HepG2 (cell line): Measurements from ENCODE around the gene AGAP1. TPM values are rescaled to one million over a fixed set of nuclear protein-coding genes. Genes with fewer than 3 reads are reported as not detected.

Experiments used
- ATF1 ChIP-seq: IDR thresholded peaks from 2 replicates; pipeline ENCODE4 v1.6.1; 2016; ENCODE audit warnings: mild to moderate bottlenecking, control low read depth
- BRF2 ChIP-seq: sonication (generic); formaldehyde crosslinking; IDR thresholded peaks from 2 replicates; pipeline ENCODE4 v1.8.1; 2022; ENCODE audit warnings: mild to moderate bottlenecking, missing genetic modification reagents
- CREB1 ChIP-seq, 2 experiments: fragments of 450-650 bp in 1 of 2; IDR thresholded peaks; 2 replicates each; pipeline ENCODE4 v1.6.1; 2016 to 2017; ENCODE audit warnings: control low read depth in 1 of 2, mild to moderate bottlenecking in 1 of 2, missing compliant biosample characterization in 1 of 2, missing genetic modification characterization in 1 of 2
- DZIP1 ChIP-seq: sonication (generic); formaldehyde crosslinking; IDR thresholded peaks from 2 replicates; pipeline ENCODE4 v1.5.0; 2020; ENCODE audit warnings: mild to moderate bottlenecking, missing genetic modification reagents
- E2F5 ChIP-seq: sonication (generic); formaldehyde crosslinking; conservative IDR thresholded peaks from 2 replicates; pipeline ENCODE4 v1.4.0; 2020; ENCODE audit warnings: missing genetic modification reagents
- FOXA3 ChIP-seq: IDR thresholded peaks from 2 replicates; pipeline ENCODE4 v1.6.1; 2016; ENCODE audit warnings: missing genetic modification reagents, missing compliant biosample characterization
- FOXK2 ChIP-seq: fragments of 450-650 bp; IDR thresholded peaks from 2 replicates; pipeline ENCODE4 v1.6.1; 2016
- HNF4G ChIP-seq, 2 experiments: sonication (generic) in 1 of 2; formaldehyde crosslinking in 1 of 2; IDR thresholded peaks; 2 replicates each; pipeline versions ENCODE4 v1.4.0 to v1.6.1; 2011 to 2020; ENCODE audit warnings: borderline replicate concordance in 2 of 2, low read depth in 2 of 2, mild to moderate bottlenecking in 2 of 2, low read length in 1 of 2, missing genetic modification reagents in 1 of 2, moderate library complexity in 1 of 2
- KAT8 ChIP-seq: IDR thresholded peaks from 2 replicates; pipeline ENCODE4 v1.6.1; 2016; ENCODE audit warnings: missing genetic modification reagents, missing compliant biosample characterization
- MAFK ChIP-seq, 2 experiments: IDR thresholded peaks in 1 of 2; conservative IDR thresholded peaks in 1 of 2; 2 replicates each; pipeline ENCODE4 v1.6.1; 2011; ENCODE audit warnings: improper control_type of control experiment in 2 of 2, low read length in 2 of 2
- SRSF1 ChIP-seq: fragments of 200-400 bp; formaldehyde crosslinking; optimal IDR thresholded peaks from 2 replicates; pipeline ENCODE3; 2017; ENCODE audit warnings: mild to moderate bottlenecking, low read depth, low read length, moderate library complexity
- TEAD3 ChIP-seq: optimal IDR thresholded peaks from 2 replicates; pipeline ENCODE3; 2016; ENCODE audit warnings: borderline replicate concordance
- THAP7 ChIP-seq: sonication (generic); formaldehyde crosslinking; IDR thresholded peaks from 2 replicates; pipeline ENCODE4 v1.8.1; 2023; ENCODE audit warnings: mild to moderate bottlenecking, missing genetic modification reagents
- THAP9 ChIP-seq: sonication (generic); formaldehyde crosslinking; IDR thresholded peaks from 2 replicates; pipeline ENCODE4; 2020; ENCODE audit warnings: missing genetic modification reagents, mild to moderate bottlenecking, borderline replicate concordance
- YEATS4 ChIP-seq: sonication (generic); formaldehyde crosslinking; IDR thresholded peaks from 2 replicates; pipeline ENCODE4 v1.4.0; 2020; ENCODE audit warnings: missing genetic modification reagents, borderline replicate concordance
- ZBTB1 ChIP-seq: sonication (generic); formaldehyde crosslinking; IDR thresholded peaks from 2 replicates; pipeline ENCODE4 v1.4.0; 2020; ENCODE audit warnings: missing genetic modification reagents, borderline replicate concordance
- ZFP37 ChIP-seq: sonication (generic); formaldehyde crosslinking; IDR thresholded peaks from 2 replicates; pipeline ENCODE4 v1.4.0; 2020; ENCODE audit warnings: missing genetic modification reagents, borderline replicate concordance
- ZNF367 ChIP-seq: sonication (generic); formaldehyde crosslinking; IDR thresholded peaks from 2 replicates; pipeline ENCODE4 v1.4.0; 2020; ENCODE audit warnings: missing genetic modification reagents, borderline replicate concordance
- ZNF446 ChIP-seq: sonication (generic); formaldehyde crosslinking; IDR thresholded peaks from 2 replicates; pipeline ENCODE4 v1.5.0; 2020; ENCODE audit warnings: mild to moderate bottlenecking, missing genetic modification reagents
- ZNF549 ChIP-seq: sonication (generic); formaldehyde crosslinking; IDR thresholded peaks from 2 replicates; pipeline ENCODE4 v1.5.0; 2020; ENCODE audit warnings: missing genetic modification reagents
- polyA plus RNA-seq, 8 experiments: library from polyadenylated mRNA; depleted of rRNA in 3 of 8; stranded (reverse) in 7 of 8; unstranded in 1 of 8; fragments of >200 nt; fragmentation: Illumina TruSeq in 4 of 8; extraction: Trizol in 4 of 8; gene quantifications; 2 replicates each; pipeline versions ENCODE4 v1.2.1 to v1.2.3, GENCODE V29; 2011 to 2016; ENCODE audit warnings: low read depth in 4 of 8, missing spikeins in 1 of 8, mixed read lengths in 1 of 8; ENCODE audit not compliant: insufficient read depth in 1 of 8
- total RNA-seq, 5 experiments: library from RNA; depleted of rRNA; stranded (reverse); fragments of >200 nt; fragmentation: Illumina TruSeq; extraction: Trizol; gene quantifications; 2 replicates each; pipeline ENCODE4 v1.2.3, GENCODE V29; 2016; ENCODE audit warnings: low read depth in 1 of 5

The AGAP1 gene
- total and polyA plus RNA-seq, 2 of the 13 experiments (the other 11 are each of a cell fraction or from before 2014, with no cell fraction given): 21.2 to 32.7 TPM

GRCh38 chr2:235921508-235922191, 427.8 kb downstream of the AGAP1 start (continued):
- TF ChIP-seq E2F5 (CRISPR knock-in tag): no peak
- no peak for TF ChIP-seq SRSF1
- TF ChIP-seq ZNF549 (CRISPR knock-in tag): no peak
- no peak for TF ChIP-seq ZNF367
- TF ChIP-seq THAP7 (CRISPR knock-in tag): no peak
- TF ChIP-seq KAT8: peak; percentile 43; the same call in 1 of the 2 replicates
- TF ChIP-seq ZBTB1 (CRISPR knock-in tag): no peak
- TF ChIP-seq THAP9 (CRISPR knock-in tag): no peak
- no peak for TF ChIP-seq ZFP37 (CRISPR knock-in tag)
- TF ChIP-seq MAFK (conservative IDR thresholded peaks at IDR 0.05 in 1 of 2, IDR thresholded peaks at IDR 0.05 in 1 of 2; ENCODE audit: low read length in 2 of 2): no peak
- peak; percentile 49; the same call in 1 of the 2 replicates for TF ChIP-seq ATF1 (CRISPR knock-in tag)
- no peak for TF ChIP-seq BRF2 (CRISPR knock-in tag)
- no peak for TF ChIP-seq DZIP1 (CRISPR knock-in tag)
- peak; percentile 37 for TF ChIP-seq TEAD3 (CRISPR knock-in tag)
- peak; percentile 70 for TF ChIP-seq FOXA3 (CRISPR knock-in tag)
- TF ChIP-seq ZNF446 (CRISPR knock-in tag): no peak
- no peak for TF ChIP-seq HNF4G (IDR thresholded peaks at IDR 0.05; ENCODE audit: borderline replicate concordance, low read depth, low read length)
- 0 out of 2 replicates have a peak, but pooled peaks have one; percentile 28 for TF ChIP-seq HNF4G (CRISPR knock-in tag; IDR thresholded peaks at IDR 0.05; ENCODE audit: borderline replicate concordance, low read depth)
- TF ChIP-seq YEATS4 (CRISPR knock-in tag): peak; percentile 70; the same call in 1 of the 2 replicates
- 0 out of 2 replicates have a peak, but pooled peaks have one; percentile 19 for TF ChIP-seq FOXK2
- TF ChIP-seq CREB1 (IDR thresholded peaks at IDR 0.05): peak; percentile 28; the same call in 1 of the 2 replicates
- TF ChIP-seq CREB1 (CRISPR knock-in tag; IDR thresholded peaks at IDR 0.05): no peak
